Stimulated activated CD4-positive, alpha-beta T cell treated with anti-CD3 and anti-CD28 coated beads, Interleukin-15, amount 100 ng/mL, for 24 hours (primary cell): ENCODE data around the gene CDHR1.

ENCODE experiments used
- DNase-seq: peaks from one replicate; pipeline ENCODE4 v3.0.0-alpha.2; 2020

CDHR1 gene

DNA sequence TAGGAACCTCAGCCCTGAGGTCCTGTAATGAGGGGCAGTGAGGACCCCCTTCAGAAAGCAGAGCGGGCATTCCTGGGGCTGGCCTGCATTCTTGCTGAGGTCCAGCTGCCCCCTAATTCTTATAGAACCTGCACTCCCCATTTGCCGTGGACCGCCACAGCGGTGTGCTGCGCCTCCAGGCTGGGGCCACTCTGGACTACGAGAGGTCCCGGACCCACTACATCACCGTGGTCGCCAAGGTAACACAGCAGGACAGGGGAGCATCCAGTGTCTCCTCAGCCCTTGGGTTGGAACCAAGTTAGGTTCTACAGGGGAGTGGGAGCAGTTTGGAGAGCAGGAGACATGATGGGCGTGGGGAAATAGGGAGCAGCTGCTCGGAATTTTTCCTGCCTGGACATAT, 7.3 kb downstream of the CDHR1 start:
- DNase-seq = no peak

DNA sequence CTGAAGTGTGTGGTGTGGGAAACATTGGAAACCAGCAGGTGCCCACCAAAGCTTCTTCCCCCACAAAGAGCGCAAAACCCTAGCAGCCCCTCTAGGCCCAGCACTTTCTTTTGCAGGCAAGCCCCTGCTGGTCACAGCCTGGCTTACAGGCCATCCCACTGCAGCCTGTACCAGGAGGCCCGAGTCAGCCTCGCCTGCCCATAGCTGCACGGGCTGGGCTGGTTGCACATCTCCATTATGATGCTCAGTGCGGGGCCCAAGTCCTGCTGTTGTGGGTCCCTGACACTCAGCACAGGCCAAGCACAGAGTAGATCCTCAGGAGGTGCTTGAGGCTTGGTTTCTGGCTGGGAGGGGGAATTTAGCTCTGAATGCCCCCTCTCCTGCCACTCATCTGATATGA, 8.0 kb downstream of the CDHR1 start:
- no peak for DNase-seq

DNA sequence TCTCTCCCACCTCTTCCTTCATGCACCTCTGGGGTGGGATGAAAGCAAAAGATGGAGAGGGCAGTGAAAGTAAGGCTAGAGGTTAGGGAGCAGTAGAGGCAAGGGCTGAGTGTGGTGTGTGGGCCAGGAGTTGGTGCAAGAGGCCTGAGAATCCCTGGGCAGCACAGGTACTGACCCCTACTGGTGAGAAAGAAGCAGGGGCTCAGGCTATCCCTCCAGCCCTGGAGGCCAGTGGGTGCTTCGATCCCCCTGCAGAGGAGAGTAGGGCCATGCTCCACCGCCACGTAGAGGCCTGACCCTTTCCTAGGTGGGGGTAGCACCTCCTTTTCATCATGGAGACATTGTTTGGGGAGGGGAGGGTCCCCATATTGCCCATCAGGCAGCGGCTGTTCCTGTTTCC, 9.8 kb downstream of the CDHR1 start:
- DNase-seq = no peak

DNA sequence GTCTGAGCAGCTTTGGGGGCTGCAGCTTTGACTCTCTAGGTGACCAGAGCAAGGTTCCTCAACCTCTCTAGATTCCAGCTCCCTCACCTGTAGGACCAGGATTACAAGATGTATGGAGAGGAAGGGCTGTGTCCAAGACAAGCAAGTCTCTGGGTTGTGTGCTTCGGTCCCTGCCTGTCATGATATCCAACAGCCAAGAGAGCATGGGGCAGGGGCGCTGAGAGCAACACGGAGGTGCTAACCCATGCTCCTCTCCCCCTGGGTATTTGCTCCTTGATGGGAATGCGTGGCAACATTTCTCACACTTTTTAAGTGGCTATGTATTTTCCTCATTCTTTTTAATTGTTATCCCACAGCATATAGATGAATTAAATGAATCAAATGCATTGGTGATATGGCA, 10.3 kb downstream of the CDHR1 start:
- no peak for DNase-seq

DNA sequence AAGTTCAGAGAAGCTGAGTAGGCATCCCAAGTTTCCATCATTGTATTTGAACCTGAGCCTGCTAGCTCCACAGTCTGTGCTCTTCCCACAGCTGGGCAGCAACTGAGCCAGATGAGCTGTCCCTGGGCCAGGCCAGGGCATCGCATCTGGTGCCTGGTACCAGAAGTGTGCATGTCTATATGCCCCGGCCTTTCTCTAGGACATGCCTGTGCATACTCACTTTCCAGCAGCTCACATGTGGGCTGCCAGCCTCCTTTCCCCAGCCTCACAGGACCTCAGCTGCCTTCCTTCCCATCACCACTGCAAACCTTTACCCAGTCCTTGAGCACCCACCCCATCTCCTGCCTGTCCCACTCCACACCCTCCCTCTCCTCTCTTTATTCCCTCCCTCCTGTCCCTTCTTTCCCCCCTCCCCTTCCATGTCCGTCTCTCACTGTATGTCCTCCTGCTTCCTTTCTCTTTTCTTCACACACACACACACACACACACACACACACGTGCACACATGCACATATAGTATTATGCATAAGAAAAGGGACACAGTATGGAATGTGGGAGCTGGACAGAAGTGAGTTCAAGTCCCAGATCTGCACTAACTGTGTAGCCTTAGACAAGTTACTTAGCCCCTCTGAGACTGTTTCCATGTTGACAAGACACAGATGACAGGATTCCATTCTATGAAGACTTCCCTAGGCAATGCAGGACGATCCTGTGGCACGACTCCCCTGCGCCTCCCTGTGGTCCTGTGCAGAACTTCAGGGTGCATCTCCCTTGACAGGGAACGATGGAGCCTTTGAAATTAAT, 10.9 kb downstream of the CDHR1 start:
- DNase-seq = peak; percentile 78

DNA sequence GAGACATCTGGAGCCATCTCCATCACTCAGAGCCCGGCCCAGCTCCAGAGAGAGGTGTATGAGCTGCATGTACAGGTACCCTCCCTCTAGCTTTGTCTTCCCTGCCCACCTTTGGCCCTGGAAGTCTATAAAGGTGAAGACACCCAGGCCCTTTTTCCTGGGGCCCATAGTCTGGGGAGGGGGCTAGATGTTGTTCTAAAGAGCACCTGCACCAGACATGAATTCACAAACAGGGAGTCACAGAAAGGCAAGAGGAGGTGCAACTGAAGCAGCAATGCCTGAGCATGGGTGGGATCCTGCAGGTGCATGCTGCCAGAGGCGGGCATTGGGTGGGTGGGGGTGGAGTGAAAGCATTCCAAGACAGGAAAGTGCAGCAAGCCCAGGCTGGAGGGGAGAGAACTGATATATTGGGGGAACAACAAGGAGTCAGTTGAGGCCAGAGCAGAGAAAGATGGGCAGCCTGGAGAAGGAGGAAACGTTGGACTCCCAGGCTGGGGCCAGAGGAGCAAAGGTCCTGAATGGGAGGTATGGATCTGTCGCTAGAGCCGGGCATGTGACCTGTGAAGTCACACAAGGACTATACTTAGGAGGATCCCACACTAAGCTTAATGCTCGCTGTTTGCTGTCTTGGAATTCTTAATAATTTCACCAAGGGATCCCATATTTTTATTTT, 11.7 kb downstream of the CDHR1 start:
- no peak for DNase-seq

DNA sequence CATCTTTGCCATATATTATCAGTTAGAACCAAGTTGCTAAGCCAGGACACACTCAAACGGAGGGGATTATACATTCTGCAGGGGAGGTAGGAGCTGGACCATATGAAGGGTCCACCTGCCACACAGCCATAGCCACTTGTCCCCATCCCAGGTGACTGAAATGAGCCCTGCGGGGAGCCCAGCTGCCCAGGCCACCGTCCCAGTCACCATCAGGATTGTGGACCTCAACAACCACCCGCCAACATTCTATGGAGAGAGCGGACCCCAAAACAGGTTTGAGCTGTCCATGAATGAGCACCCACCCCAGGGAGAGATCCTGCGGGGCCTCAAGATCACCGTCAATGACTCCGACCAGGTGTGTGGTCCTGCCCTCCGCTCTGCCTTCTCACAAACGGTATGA, 13.7 kb downstream of the CDHR1 start:
- no peak for DNase-seq

DNA sequence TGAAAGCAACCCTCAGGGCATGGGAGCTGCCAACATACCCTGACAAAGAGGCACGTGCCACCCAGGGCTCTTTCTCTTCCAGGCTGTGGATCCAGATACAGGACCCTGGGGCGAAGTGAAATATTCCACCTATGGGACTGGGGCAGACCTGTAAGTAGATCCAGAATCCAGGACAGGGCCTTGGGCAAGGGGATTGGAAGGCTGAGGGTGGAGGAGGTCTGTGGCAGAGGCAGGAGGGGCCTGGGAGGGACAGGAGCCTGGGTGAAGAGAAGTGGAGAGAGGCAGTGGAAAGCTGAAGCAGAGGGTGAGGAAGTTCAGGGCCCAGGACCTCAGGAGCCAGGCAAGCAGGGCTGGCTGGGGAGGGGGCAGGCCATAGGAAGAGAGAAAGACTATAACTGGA, 17.2 kb downstream of the CDHR1 start:
- DNase-seq = no peak

DNA sequence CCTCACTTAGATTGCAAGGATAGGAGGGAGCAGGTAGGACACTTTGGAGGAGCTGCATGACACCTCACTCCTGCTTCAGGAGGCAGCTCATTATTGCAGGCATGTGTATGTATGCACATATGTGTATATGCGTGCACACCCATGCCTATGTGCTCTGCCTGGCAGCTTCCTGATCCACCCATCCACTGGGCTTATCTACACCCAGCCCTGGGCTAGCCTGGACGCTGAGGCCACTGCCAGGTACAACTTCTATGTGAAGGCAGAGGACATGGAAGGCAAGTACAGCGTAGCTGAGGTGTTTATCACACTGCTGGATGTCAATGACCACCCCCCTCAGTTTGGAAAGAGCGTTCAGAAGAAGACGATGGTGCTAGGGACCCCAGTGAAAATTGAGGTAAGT, 17.7 kb downstream of the CDHR1 start:
- no peak for DNase-seq

DNA sequence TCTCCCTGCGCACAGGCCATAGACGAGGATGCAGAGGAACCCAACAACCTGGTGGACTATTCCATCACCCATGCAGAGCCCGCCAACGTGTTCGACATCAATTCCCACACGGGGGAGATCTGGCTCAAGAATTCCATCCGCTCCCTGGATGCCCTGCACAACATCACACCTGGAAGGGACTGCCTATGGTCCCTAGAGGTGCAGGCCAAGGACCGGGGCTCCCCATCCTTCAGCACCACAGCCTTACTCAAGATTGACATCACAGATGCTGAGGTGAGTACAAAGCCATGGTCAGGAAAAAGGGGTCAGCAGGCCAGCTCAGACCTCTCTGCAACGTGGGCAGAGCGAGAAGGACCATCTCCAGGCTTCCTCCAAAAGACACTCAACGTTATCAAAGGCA, 18.7 kb downstream of the CDHR1 start:
- no peak for DNase-seq

DNA sequence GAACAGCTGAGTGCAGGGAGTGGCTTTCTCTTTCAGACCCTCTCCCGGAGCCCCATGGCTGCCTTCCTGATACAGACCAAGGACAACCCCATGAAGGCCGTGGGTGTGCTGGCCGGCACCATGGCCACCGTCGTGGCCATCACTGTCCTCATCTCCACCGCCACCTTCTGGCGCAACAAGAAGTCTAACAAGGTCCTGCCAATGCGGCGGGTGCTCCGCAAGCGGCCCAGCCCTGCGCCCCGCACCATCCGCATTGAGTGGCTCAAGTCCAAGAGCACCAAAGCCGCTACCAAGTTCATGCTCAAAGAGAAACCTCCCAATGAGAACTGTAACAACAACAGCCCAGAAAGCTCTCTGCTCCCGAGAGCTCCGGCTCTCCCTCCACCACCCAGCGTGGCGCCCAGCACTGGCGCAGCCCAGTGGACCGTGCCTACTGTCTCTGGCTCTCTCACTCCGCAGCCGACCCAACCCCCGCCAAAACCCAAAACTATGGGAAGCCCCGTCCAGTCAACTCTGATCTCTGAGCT, 19.8 kb downstream of the CDHR1 start:
- no peak for DNase-seq

DNA sequence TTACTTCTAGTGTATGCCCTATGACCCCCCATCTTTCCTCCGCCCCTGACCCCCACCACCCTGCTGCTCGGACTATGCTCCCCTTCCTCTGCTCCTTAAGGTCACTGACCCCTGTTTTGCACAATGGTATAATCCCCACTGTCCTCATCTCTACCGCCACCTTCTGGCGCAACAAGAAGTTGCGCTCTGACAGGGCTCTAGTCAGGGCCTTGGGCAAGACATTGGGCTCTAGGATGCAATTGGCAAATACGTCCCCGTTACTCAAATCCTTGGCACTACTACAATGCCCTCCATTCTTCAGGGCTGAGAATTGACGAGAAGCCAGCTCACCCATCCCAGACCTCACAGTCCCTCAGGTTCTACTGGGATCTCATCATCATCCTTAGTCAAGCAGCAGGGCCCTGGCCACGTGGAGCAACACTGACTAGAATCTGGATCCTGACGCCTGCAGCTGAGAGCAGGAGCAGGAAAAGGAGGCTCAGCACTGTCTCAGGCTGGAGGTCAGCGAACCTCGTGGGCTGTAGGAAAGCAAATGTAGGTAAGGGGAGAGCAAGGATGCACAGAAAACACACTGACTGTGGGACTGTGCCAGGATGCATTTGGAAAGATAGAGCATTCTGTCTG, 20.4 kb downstream of the CDHR1 start:
- peak; percentile 55 for DNase-seq

DNA sequence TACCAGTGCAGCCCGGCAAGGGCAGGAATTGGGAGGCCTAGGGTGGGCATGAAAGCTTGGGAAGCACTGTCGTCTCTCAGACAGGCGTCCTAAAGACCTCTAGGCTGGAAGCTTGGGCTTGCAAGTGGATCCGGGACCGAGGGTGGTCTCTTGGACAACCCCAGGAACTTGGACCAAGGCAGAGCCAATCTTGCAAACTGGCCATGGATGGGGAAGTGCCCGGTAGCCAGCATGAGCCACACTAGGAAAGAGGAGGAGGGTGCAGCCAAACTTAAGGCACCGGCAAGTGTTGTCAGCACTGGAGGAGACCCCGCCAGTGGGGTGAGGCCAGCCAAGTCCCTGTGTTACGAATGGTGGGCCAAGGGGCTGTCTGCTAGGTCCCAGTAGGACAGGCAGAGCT, 22.5 kb downstream of the CDHR1 start:
- DNase-seq = no peak

DNA sequence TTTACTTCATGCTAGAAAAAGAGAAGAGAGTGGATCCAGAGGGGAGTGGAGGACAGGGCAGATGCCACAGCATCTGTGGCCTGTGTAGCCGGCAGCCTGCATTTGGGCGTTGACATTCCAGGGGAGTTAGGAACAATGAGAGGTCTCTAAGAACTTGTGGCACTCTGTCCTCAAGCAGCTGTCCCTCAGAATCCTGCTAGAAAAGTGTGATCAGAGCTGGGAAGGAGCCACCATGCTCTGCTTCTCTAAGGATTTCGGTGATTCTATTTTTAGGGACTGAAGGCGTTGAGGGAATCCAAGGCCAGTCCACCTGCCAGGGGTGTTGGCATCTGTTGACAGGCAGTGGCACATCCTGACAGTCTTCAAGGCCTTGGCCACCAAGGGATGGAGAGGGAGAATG, 23.4 kb downstream of the CDHR1 start:
- no peak for DNase-seq

DNA sequence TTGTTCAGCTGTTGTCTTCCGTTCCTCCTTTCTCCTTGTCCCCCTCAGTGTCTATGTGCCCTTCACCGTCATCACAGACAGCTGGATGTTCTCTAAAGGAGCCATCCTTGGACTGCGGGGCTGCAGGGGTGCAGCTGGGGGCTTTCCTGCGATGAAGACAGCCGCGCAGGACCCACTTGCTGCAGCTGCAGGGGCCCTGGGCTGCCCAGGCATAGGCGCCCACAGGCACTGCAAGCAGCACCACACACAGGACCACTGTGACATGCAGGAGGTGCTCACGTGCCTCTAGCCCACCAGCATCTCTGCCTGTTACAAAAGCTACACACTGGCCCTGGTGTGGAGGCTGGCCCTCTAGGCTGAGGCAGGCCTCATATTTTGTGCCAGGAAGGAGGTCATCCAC, 27.6 kb downstream of the CDHR1 start:
- no peak for DNase-seq

DNA sequence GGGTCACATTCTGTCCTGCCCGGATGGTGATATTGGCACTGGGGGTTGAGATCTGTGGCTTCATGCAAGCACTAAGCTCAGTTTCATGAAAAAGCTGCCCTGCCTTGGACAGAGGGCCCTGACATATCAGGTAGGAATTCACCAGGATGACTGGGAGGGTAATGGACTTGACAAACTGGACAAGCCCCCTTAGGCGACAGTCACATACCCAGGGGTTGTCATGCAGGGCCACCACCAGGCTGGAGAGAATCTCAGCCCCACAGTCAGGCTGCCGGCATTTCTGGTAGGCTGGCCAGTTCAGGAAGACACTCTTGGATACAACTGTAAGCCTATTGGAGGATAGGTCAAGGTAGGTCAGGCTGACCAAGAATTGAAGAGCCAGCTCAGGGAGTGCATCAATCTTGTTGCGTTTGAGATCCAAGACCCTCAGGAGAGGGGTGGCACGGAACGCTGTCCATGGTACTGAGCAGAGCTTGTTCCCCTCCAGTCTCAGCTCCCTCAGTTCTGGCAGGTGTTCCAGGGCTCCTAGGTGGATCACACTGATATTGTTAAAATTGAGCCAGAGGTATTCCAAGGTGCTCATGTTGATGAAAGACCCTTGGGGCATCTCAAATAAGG, 30.2 kb downstream of the CDHR1 start:
- no peak for DNase-seq

DNA sequence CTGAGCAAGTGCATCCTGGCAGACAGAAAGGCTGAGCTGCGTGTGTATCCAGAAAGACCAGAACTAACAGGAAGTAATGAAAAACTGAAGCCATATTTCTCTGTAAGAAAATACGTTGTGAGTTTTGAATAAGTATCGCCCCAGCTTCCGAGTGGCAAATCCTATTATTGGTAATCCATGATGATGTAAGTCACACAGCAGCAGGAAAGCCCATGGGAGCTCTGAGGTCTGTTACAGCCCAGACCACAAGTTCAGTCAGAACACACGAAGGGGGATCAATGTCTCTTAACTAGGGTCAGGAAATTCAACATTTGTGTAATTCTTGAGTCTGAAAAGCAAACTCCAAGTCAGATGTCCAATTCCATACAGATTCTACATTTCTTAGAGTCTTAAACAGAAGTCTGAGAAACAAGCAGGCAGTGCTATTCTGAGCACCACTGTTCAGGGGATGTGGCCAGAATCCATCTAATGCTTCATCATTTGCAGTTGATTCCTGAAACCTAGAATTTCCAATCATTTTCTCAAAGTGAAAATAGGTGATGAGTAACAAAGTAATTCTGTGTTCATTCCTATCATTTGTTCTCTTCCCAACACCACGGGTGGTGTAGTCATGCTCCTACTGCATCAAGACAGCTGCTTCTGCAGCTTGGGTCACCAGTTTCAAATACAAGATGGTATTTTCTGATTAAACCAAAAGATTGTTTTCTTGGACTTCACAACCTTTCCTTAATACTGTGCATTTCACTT, 31.3 kb downstream of the CDHR1 start, which contains the start of gene LRIT2:
Gene LRIT2, minus strand, starts transcription at position 118 of the 747 bp plus-strand sequence. Its CDS starts 24 bp downstream, at position 94.
- DNase-seq = no peak

DNA sequence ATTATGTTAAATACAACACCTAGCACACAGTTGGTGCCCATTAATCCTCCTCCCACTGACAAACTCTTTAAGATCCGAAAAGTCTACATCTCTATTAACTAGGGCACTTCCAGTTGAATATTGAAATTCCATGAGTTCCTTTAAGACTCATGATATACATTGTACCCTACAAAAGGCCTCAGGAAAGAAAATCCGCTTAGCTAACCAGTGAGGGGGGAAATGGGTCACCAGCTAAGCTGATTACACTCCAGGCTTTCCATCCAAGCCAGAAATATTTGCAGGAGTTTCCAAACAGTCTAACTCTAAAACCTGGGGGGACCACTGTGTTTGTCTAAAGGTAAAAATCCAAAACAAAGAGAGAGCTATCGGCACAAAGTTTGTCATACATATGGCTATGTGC, 32.3 kb downstream of the CDHR1 start:
- DNase-seq = no peak

DNA sequence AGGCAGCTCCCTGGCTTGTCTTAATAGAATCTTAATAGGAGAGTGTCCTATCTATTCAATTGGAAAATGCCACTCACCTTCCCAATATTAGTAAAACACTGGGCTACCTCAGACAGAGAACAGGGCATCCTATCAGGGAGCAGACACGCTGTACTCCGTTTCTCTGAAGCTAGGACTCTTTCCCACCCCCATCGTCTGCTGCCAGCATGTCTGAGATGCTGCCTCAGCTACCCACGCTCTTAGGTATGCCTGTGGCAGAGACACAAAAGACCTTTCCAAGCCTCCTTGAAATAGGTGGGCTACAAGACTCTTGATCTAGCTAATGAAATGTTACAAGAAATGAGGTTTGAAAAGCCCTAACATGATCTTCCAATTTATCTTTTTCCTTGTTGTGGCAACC, 33.5 kb downstream of the CDHR1 start:
- no peak for DNase-seq

DNA sequence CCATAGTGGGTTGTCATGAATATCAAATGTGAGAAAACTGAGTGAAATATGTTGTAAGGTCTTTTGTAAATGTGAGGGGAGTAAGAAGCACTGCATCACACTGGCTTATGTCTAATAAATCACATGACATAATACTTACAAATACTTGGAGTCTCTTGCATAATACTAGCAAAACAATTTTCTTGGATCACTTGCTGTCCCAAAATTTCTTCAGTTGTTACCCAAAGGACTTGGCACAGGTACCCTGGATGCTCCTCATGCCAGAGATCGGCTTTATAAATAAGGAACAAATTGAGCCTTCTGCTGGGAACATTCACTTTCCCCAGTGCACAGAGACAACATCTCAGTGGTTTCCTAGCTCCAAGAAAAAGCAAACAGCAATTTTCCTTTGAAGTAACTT, 36.0 kb downstream of the CDHR1 start:
- no peak for DNase-seq

DNA sequence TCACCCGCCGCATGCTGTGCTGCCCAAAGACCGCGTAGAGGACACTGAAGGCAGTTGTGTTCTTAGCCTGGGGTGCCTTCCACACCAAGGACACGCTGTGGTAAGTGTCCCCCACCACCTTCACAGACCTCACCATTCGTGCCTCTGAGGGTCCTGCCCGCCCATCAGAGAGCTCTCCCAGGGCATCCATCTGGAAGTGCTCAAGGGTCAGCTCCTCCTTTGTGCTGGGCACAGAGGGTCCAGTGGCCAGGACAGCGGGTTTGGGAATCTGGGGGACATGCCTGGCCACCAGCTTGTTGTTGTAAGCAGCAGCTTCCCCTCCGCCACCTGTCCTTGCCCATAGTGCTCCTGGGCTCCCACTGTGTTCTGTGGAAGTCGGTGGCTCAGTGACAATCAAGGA, 38.0 kb downstream of the CDHR1 start:
- DNase-seq = no peak

DNA sequence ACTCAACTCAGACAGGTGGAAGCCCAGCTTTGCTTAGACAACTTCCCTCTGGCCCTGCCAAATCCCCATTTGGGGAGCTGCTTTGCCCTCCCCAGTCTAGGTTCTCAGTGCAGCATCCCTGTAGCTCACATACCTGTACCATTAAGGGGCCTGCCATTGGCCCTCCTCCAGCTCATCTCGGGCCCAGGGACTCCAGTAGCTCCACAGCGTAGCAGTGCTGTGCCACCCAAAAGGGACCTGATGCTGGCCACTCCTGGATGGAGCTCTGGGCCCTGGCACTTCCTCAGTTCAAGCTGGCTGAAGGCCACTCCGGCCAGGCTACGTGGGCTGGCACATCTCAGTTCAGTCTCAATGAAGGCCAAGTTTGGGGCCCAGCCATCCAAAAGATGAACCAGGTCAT, 39.6 kb downstream of the CDHR1 start:
- DNase-seq = no peak

DNA sequence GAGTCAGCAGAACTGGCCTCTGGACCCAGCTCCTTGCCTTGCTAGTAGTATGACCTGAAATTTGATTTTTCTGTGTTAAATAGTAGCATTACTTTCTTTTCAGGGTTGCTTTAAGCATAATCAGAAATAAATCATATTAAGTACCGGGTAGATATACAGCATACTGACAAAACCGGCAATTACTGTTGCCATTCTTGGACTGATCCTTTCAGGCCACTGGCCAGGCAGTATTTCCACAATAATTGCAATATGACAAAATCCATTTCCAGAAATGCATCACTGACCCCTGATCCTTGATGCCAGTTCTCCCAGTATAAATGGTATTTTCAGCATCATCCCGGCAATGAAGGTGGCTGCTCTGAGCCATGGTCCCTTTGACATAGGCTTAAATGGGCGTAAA, 40.1 kb downstream of the CDHR1 start:
- no peak for DNase-seq
